Kidney (tissue), 14 donors: Measurements from ENCODE around the gene CIBAR2. TPM values are rescaled to one million over a fixed set of nuclear protein-coding genes. Genes with fewer than 3 reads are reported as not detected.

Experiments used
- DNase-seq, 5 donors: peaks; one replicate each; pipeline ENCODE4 v3.0.0-alpha.2; 2013 to 2020
- FAIRE-seq: peaks from 2 replicates; lab custom pipeline; 2012; peaks lifted over from hg19 to GRCh38; lab: Jason Lieb, UNC
- H3K27ac ChIP-seq, 2 donors: one replicate each; pipeline ENCODE4 v1.7.0; 2013; ENCODE audit warnings: low read depth in 2 of 2, low read length in 2 of 2, inconsistent platforms in 1 of 2
- H3K27me3 ChIP-seq: one replicate; pipeline ENCODE4 v1.7.1; 2013; ENCODE audit warnings: low read length, inconsistent platforms; ENCODE audit not compliant: control insufficient read depth, insufficient read depth
- H3K36me3 ChIP-seq, 3 donors: one replicate each; pipeline versions ENCODE4 v1.7.0 to v1.7.1; 2013; ENCODE audit warnings: low read length in 3 of 3, control low read depth in 1 of 3, inconsistent platforms in 1 of 3; ENCODE audit not compliant: insufficient read depth in 3 of 3, control insufficient read depth in 2 of 3
- H3K4me1 ChIP-seq, 3 donors: one replicate each; pipeline versions ENCODE4 v1.7.0 to v1.7.1; 2013; ENCODE audit warnings: low read length in 3 of 3, inconsistent platforms in 1 of 3, low read depth in 1 of 3; ENCODE audit not compliant: control insufficient read depth in 2 of 3, insufficient read depth in 2 of 3
- H3K4me3 ChIP-seq, 3 donors: one replicate each; pipeline versions ENCODE4 v1.7.0 to v1.8.1; 2013; ENCODE audit warnings: low read length in 3 of 3, control low read depth in 1 of 3, inconsistent platforms in 1 of 3
- H3K9ac ChIP-seq, 3 donors: one replicate each; pipeline versions ENCODE4 v1.7.0 to v1.7.1; 2013; ENCODE audit warnings: low read length in 3 of 3, control low read depth in 1 of 3, inconsistent platforms in 1 of 3
- H3K9me3 ChIP-seq, 3 donors: one replicate each; pipeline versions ENCODE4 v1.7.0 to v1.7.1; 2013; ENCODE audit warnings: low read length in 3 of 3, control low read depth in 1 of 3, inconsistent platforms in 1 of 3; ENCODE audit not compliant: control insufficient read depth in 2 of 3, insufficient read depth in 1 of 3
- CTCF ChIP-seq: IDR thresholded peaks from 3 replicates; pipeline ENCODE4 v1.5.1; 2012; ENCODE audit warnings: mild to moderate bottlenecking, moderate library complexity, borderline replicate concordance; ENCODE audit not compliant: insufficient read depth; ENCODE audit errors: extremely low read depth
- intact Hi-C: fragments of 100-400 bp; cut with DNase I; formaldehyde crosslinking; loops from one replicate; pipeline ENCODE4 v1.11.1; 2022
- polyA plus RNA-seq: library from polyadenylated mRNA; stranded (reverse); fragments of 350-450 nt; fragmentation: Illumina TruSeq; extraction: RNeasy Lipid Tissue Mini Kit (QIAGEN cat#74804); gene quantifications from one replicate; pipeline ENCODE4 v1.2.3, GENCODE V29; 2014; ENCODE audit warnings: low read depth, low replicate concordance; ENCODE audit not compliant: insufficient read depth
- total RNA-seq: library from RNA; stranded (reverse); fragmentation: NEBNext Ultra II Directional; extraction: Animal tissue kit (Norgen Biotek cat#: 25700); gene quantifications from one replicate; pipeline ENCODE4 v1.2.1, GENCODE V29; 2021
- donor health status: control.
- donor health status: control.
- donor health status: control.
- donor health status: control.
- donor health status: control.
- donor health status: DM: yes; HTN: yes; CAD: no.
- donor health status: Normal renal cell carcinoma (clear cell type).

The CIBAR2 gene
- total and polyA plus RNA-seq, 2 donors from 2014 or later, result 1.6 TPM; not detected in 1

GRCh38 chr16:85067426-85067825 is 44.8 kb downstream of the CIBAR2 start:
- Histone ChIP-seq H3K4me1 (peaks cover 0 to 3% (median 0%) of the 10 kb centered on the region in 3 donors), H3K9ac (no peak overlapping the region), H3K4me3 (no peak overlapping the region), H3K27me3 (no peaks in the 10 kb centered on the region), H3K9me3 (no peaks in the 10 kb centered on the region), H3K27ac (no peak overlapping the region), H3K36me3 (no peaks in the 10 kb centered on the region)
- no peak for TF ChIP-seq CTCF
- intact Hi-C loops, result no loop called here
- FAIRE-seq (no peak), DNase-seq (peak in 2 of 5 donors; percentile 48 to 68)

- H3K36me3 ChIP-seq, result no peaks in the 10 kb centered on the region
- intact Hi-C loops, result no loop called here
- no peaks in the 10 kb centered on the region for H3K27me3 ChIP-seq
- TF ChIP-seq CTCF, result no peak
- H3K9me3 ChIP-seq, result no peaks in the 10 kb centered on the region
- no peak overlapping the region for H3K27ac ChIP-seq
- no peak for FAIRE-seq
- H3K9ac ChIP-seq, result no peak overlapping the region
- H3K4me1 ChIP-seq, result peaks cover 0 to 3% (median 0%) of the 10 kb centered on the region in 3 donors
- no peak overlapping the region for H3K4me3 ChIP-seq
- no peak for DNase-seq
These were observed 45.2 kb downstream of the CIBAR2 start for GRCh38 chr16:85067024-85067423.

GRCh38 chr16:85066346-85066885 is 45.9 kb downstream of the CIBAR2 start:
- no peaks in the 10 kb centered on the region for H3K9me3 ChIP-seq
- TF ChIP-seq CTCF, result no peak
- intact Hi-C loops, result no loop called here
- H3K4me3 ChIP-seq, result no peak overlapping the region
- no peak for FAIRE-seq
- H3K9ac ChIP-seq, result no peak overlapping the region
- peaks cover 0 to 3% (median 0%) of the 10 kb centered on the region in 3 donors for H3K4me1 ChIP-seq
- DNase-seq, result no peak
- H3K36me3 ChIP-seq, result no peaks in the 10 kb centered on the region
- no peaks in the 10 kb centered on the region for H3K27me3 ChIP-seq
- no peak overlapping the region for H3K27ac ChIP-seq

- Histone ChIP-seq H3K9me3 (no peaks in the 10 kb centered on the region), H3K36me3 (no peaks in the 10 kb centered on the region), H3K27ac (no peak overlapping the region), H3K4me1 (peaks cover 0 to 3% (median 0%) of the 10 kb centered on the region in 3 donors), H3K4me3 (no peak overlapping the region), H3K9ac (no peak overlapping the region), H3K27me3 (no peaks in the 10 kb centered on the region)
- TF ChIP-seq CTCF, result no peak
- no peak for DNase-seq
- no peak for FAIRE-seq
- intact Hi-C loops, result no loop called here
These were observed 47.2 kb downstream of the CIBAR2 start for GRCh38 chr16:85065099-85065498.
